ENCODE data around the gene CPA1.

Gene CPA1

DNA sequence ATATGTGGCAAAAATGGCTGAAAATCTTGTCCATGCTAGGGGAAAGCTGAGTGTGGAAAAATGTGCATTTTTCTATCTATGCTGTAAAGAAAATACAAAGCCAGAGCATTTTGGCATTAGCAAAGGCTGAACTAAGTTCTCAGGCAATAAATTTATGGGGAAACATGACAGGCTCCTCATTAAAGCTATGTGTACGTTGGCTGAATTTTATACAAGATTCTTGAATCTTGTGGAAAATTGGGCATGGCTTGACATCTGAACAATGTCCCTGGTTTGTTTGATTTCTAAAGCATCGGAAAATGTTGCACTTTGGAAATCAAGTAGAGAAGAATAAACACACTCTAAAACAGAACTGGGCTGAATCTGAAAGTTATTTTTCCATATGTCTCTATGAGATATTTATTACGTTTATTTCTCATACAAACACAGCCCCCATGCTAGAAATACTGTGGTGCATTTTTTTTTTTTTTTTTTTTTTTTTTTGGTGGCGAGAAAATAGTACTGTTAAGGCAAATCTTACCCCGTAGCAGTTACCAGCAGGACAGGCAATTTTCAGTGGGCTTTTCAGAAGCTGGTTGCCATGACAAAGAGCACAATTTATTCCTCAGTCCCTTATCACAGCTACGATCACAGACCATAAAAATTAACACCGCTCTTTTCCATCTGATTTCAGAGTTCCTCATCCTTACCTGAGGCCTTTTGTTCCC, 16.9 kb downstream of the CPA1 start:
- peak; percentile 22 for DNase-seq

DNA sequence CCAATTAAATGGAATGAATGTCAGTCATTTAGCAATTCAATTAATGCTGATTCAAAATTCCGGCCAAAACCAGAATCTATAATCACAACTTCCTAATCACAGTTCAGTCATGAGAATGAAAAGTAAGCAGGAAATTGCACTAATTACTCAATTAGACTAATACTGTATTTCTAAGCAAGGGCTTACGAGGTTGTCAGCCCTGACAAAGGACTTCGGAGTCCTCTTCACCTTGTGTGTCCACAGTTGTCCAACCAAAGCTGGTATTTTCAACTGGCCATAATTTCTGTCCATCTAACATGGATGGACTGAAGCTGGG, 17.4 kb downstream of the CPA1 start:
- DNase-seq = no peak

DNA sequence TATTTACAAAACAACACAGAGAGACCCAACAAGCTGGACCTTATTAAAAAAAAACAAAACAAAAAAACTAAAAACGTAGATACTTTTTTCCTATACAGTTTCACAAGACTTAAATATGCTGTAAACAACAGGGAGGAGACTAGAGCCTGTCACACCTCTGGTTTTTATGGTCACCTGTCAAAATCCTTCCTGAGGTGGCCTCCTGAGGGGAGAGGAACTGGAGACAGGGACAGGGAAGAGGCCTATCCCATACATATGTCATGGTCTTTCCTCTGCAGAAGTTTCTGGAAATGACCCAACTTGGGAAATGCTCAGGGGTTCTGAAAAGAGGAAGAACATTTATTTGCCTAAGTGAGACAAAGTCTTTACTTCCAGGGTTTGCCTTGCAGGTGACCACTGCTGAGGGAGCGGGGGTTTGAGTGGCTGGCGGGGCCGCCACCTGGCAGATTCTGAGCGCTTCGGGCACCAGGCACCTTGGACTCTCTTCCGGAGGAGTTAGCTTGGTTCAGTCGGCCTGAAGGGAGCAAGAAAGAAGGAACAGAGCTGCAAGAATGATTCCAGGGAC, 18.3 kb downstream of the CPA1 start:
- DNase-seq = no peak

DNA sequence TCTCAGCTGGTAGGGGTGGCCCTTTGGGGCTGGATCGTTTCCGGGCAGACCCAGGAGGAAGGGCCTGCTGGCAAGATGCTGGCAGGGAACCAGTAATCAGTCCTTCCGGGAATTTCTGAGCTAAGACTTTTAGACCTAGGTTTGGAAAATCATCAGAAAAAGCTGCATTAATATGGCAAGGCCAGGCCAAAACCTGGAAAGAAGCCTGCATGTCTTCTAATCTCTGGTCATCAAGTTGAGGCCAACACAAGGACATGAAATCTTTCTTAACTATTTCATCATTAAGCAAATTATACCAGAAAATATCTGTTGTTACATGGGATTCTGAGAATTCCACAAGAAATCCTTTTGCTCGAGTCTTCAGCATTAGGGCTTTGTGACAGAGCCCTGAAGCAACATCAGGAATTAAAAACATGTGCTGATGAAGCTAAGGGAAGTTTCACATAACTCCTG, 19.9 kb downstream of the CPA1 start:
- no peak for DNase-seq

DNA sequence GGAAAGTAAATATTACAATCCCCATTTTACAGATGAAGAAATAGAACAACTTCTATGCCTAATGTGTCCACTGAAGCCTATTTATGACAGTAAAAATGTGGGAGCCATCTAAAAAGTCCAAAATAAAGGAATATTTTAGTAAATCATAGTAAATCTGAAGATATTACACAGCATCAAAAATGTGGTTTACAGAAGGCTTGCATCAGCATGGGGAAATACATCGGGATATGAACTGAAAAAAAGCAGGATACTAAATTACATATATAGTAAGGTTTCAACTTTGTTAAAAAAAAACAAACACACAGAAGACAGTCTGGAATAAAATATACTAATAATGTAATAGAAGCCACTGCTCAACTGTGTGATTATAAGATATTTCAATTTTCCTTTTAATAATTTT, 20.8 kb downstream of the CPA1 start:
- DNase-seq = no peak

DNA sequence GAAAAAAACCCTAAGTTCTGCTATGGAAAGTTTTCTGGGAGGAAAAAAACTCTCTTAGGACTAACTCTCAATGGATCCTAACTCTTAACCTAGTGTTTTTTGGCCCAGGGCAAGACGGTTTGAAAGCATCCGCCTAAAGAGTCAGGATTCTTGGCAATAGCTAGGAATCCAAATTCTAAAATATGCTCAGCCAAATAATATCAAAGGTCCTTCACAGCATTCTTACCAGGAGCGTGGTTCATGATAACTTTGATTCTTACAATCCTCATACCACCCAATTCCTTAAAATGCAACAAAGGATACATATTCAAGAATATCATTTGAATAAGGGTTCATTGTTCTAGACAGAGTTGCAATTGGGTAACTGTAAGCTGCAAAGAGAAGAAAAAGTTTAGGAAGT, 21.3 kb downstream of the CPA1 start:
- DNase-seq = no peak

DNA sequence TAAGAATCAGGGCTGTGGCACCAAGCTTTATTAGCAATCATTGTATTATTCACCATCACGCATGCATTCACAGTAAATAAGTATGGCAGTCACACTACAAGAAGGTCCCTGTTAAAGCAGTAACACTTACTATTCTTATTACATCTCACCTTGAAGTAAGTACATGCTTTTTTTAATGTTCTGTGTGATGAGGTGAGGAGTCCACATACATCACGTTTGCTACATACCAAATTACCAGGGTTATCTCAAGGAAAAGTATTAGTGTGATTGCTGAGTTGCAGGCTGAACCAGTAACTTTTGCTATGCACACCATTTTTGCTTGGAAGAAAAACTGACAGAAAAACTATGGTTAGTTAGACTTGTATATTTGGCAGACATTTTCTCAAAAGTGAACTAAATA, 24.7 kb downstream of the CPA1 start:
- DNase-seq = no peak

DNA sequence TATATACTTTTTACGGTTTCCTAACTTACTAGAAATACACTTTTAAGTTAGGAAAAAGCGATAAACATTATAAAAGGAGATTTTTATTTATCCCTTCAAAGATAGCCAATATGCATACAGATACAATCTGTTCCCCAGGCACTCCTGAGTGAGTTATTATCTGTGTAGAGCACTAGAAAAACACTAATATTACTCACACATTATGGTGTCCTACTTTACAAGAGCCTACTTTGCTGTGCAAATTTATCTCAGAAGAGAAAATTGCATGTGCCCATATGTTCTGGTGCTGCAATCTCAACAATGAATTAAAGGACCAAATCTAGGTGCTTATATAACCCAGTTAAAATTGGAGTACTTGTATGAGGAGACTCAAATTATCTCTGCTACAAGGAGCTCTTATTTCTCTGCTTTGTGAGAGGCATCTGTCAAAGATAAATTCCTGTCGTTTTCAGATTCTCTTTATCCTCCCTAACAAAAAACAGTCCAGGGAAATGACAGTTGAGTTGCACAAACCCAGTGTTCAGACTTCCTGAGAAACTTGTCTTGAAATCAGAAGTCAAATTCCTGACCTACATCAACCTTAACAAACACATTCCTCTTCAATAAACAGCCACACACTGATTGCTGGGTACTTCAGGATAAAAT, 28.9 kb downstream of the CPA1 start:
- peak; percentile 87 for DNase-seq

DNA sequence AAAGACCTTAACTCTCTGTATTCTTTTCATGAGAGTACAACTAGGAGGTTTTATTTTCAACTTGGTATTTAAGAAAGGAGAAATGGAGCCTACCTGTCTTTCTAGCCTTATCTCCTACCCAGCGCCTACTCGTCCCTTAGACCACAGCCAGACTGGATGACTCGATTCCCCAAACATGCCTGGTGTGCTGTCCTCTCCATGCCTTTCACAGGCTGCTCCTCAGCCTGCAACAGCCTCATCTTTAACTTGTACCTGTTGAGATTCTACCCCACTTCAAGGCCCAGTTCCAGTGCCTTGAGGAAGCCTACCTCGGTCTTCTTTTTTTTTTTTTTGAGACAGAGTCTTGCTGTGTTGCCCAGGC, 29.4 kb downstream of the CPA1 start:
- DNase-seq = no peak

DNA sequence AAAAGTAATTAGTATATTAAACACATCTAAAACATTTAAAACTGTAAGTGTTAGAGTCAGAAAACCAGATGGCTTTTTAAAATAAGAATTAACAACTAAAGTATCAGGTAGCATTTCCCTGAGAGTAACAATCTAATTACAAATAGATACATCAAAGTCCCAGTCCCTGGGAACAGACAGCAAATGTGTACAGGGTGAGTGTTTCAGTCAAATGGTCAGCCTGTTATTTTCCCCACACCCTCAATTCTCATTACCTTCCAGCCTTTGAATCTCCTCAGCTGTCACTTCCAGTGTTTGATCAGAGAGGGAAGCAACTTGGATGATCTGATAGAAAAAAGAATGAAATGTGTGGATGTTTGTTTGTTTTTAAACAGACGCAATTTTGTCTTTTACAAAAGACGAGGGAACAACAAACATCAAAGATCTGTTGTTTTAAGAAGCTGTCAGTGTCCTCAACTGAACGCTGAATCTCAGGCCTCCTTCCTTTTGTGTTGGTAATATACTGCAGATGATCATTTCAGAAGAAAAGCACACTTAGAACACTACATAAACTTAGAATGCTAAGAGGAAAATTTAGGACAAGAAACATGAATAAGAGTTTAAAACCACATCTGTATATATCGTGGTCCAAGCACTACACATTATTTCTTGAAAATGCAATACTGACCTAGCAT, 30.7 kb downstream of the CPA1 start:
- no peak for DNase-seq

DNA sequence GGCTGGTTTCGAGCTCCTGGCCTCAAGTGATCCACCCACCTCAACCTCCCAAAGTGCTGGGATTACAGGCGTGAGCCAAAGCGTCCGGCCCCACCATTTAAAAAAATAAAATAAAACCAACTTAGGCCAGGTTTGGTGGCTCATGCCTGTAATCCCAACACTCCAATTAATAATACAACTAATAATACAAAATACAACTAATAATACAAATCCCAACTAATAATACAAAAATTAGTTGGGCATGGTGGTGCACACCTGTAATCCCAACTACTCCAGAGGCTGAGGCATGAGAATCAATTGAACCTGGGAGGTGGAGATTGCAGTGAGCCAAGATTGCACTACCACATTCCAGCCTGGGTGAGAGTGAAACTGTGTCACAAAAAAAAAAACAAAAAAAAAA, 32.9 kb downstream of the CPA1 start:
- no peak for DNase-seq

DNA sequence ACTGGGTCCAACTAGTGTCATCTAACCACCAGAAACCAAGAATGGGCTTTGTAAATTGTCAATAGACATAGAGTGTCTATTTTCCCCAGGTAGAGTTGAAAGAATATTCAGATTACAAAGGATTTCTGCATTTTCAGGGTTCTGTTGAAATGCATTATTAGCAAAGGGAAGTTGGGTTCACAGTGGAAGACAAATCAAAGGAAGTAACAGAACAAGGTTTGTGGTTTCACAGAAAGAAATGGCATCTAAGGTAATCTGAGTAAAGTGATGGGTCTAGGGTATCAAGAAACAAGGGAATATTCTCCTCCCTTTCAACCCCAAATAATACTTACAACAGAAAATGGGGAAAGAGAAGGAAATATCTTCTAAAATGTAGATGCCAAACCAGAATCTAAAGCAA, 34.7 kb downstream of the CPA1 start:
- DNase-seq = no peak

DNA sequence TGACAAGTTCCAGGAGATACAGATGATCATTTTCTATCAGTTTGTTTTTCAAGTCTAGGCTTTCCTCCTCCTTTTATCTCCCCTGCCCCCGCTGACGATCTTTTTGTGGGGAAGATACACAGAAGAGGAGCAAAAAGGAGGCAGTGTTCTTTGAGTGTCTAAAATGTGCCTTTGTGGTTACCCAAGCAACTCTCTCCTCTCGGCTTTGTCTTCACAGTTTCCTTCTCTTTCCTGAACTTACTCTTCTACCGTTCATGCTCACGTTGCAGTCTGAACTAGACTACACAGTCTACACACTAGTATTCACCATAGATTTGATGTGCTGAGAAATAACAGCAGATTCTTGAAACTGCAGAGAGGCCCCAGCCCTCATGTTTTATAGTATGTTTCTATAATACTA, 36.9 kb downstream of the CPA1 start:
- no peak for DNase-seq

DNA sequence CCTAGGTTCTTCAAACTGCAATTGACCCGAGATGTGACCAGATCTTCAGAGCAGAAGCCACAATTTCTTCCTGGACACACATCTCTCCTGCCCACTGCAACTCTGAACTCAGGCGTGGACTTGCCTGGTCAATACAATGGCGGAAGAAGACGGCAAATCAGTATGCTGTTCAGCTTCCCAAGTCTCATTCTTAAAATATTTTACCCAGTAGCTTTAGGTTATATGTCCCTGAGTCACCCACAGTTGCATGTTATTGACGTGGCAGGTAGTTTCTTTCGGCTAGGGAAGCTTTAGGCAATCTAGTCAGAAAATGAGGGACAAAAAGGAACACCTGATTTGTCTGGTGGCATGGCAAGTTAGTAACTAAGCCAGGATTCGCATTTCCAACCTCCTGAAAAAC, 38.0 kb downstream of the CPA1 start:
- DNase-seq = no peak

DNA sequence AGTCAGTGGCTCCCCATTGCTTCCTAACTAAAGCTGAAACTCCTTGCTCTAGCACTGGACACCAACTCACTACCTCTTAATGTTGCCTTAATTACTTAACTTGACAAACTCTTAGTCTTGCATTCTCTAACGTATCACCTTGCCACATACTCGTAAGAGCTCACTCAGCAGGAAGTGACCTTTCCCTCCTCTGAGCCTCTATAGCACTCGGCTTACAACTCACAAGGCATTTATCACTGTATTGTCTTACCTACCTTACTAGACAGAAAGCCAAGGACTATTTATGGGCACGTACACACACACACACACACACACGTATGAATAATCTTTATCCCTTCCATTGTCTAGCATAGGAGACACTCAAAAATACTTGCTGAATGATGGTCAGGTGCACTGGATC, 39.4 kb downstream of the CPA1 start:
- DNase-seq = no peak

DNA sequence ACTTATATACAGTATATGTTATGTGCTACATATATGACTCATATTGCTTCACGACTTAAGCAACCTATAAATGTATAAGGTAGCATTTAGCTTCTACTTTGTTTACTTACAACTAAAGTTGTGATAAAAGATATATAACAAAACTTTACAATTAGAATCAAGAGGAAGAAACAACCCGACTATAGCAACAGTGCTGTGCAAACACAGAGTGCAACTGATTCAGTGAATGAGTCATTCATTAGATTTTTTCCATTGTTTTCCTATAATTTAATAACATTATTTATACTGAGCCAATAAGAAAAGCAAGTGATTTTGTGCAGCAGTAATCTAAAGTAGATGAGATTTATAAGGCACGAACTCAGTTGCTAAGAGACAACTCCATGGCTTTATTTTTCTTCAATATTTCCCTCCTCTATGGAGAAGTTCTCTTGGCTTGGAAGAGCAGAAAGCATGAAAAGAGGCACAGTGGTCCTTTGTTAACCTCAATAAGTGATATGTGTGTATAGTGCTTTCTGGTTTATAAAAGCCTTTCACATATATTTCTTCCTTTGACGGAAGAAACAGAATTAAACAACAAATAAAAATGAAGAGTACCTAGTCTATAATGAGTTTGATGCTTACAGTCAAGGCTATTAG, 40.8 kb downstream of the CPA1 start:
- peak; percentile 63 for DNase-seq

DNA sequence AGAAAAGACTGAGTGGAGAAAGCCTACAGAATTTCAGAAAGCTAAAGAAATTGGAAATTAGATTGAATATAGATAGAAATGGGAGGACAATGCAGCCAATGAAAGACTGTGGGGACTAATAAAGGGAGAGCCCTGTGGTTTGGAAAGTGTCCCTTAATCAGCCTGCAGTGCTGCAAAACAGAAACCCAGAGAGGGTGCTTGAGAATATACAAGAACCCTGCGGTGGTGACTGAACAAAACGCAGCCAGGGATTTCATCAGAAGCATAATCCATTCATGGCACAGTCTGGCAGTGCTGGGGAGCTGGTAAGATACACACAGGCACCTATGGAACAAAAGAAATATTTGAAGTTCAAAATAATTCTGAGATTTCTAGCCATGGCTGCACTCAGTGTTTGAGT, 41.4 kb downstream of the CPA1 start:
- peak; percentile 97 for DNase-seq

DNA sequence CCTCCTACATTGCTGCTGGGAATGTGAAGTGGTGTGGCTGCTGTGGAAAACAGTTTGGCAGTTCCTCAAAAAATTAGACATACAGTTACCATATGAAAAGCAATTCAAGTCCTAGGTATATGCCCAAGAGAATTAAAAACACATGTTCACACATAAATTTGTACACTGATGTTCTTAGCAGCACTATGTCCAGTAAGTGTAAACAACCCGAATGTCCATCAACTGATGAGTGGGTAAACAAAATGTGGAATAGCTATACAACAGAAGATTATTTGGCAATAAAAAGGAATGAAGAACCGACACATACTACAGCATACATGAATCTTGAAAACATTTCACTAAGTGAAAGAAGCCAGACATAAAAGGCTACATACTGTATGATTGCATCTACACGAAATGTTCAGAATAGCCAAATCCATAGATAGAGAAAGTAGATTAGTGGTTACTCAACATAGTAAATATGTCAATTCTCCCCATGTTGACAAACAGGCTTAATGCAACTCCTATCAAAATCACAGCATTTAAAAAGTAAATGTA, 43.3 kb downstream of the CPA1 start:
- DNase-seq = no peak

DNA sequence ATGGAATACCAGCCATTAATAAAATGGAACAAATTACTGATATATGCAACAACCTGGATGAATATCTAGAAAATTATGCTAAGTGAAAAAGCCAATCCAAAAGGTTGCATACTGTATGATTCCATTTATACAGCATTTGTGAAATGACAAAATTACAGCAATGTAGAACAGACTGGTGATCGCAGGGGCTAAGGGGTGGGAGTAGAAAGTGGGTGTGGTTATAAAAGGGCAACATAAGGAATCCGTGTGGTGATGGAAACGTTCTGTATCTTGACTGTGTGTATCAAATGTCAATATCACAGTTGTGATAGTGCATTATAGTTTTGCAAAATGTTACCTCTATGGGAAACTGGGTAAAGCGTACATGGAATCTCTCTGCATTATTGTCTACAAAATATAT, 45.5 kb downstream of the CPA1 start:
- DNase-seq = no peak

DNA sequence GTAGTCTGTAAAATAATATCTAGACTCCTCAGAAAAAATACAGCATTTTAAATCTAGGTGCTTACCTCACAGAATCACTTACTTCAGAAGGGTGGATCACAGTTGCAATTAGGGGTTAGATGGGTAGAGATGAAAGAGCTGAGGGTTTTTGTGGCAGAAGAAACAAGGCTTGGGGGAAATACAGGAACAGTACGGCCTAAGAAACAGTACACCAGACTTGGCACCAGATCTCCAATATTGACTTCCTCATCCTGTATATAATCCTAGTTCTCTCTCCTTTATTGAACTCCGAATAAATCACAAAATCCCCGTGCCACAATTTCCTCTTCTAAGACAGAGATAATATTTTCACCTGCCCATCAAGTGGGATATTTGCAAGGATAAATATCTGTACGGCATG, 46.3 kb downstream of the CPA1 start:
- no peak for DNase-seq

DNA sequence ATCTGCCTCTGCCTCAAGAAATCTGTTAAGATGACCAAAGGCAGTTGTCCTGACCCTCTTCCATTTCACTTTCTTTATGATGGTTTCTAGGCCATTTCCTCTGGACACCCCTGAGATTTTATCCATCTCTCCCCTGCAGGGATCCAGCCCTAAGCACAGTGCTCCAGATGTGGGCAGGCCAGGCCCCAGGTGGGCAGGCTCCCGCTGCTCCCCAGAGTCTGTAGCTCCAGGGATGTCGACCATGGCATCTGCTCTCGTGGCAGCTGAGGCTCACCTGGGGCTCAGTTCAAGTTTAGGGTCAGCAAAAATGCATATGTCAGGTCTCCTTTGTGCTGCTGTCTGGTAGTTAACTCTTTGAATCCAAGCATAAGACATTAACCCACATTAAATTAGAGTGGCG, 48.7 kb downstream of the CPA1 start:
- no peak for DNase-seq

DNA sequence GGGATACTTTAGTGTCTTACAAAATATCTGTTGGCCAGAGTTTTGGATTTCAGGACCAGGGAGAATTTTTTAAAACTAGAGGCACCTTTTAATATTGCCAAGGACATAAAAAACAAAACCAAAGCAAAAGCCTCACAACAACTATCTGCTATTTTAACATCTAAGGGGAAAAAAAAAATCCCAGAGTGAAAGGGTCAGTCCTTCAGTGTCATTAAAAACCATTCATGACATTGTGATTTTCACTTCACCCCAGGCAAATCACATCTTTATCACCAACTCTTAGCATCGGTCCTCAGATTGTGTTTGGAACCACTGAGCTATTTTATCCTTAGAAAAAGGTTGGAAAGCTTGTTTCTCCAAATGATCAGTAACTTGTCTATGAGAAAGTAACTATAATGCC, 49.8 kb downstream of the CPA1 start:
- DNase-seq = no peak

DNA sequence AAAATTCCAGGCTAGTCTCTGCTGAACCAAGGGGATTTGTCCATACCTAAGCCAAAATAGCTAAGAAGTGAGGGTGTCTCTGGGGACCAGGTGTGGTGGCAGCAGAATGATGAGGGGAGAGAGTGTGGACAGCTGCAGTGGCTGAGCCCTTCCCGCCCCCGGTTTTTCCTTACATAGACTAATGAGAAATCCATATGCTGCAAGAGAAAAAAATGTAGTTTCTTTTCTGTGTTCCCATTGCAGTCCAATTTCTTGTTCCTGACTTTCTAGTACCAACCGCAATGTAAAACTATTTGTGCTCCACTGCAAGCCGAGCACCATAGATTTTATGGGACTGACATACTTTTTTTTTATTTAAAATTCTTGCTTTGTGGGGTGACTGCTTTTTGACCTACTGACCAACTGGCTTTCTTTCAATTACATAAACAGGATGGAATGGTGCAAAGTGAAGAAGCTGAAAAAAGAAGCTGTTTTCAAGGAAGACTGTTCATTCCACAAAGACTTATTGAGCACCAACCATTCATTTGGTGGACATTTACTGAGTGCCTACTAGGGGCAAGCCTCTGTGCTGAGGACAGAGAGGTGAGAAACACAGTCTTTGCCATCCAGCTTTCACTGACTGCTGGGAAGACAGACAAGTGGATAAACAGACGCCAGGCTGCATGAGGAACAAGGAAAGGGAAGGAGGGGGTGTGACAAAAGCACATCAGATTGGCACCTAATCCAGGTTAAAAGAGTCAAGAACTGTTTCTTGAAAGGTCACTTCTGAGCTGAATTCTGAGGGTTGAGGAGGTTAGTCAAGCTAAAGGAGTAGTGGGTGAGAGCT, 50.8 kb downstream of the CPA1 start:
- peak; percentile 37 for DNase-seq

All from DMS79 (cell line).